Measurements from ENCODE around the gene GBP4. TPM values are rescaled to one million over a fixed set of nuclear protein-coding genes. Genes with fewer than 3 reads are reported as not detected.

Gene GBP4
- total RNA-seq, 1 experiment from 2014 or later, result 2.3 TPM

GRCh38 chr1:89165811-89166210, 32.9 kb downstream of the GBP4 start:
- no peaks in the 10 kb centered on the region for H3K9me3 ChIP-seq (replicated peaks)
- no peaks in the 10 kb centered on the region for H3K36me3 ChIP-seq
- H3K4me3 ChIP-seq, result no peak overlapping the region
- H3K27me3 ChIP-seq (replicated peaks), result no peaks in the 10 kb centered on the region
- no peak for DNase-seq (ENCODE audit: low read depth in 1 of 2, low spot score in 2 of 2)
- H3K27ac ChIP-seq, result no peak overlapping the region
- no peaks in the 10 kb centered on the region for H3K4me1 ChIP-seq (replicated peaks)

GRCh38 chr1:89151047-89151446, 47.7 kb downstream of the GBP4 start:
- H3K4me3 ChIP-seq, result no peak overlapping the region
- H3K36me3 ChIP-seq, result no peaks in the 10 kb centered on the region
- DNase-seq (ENCODE audit: low read depth in 1 of 2, low spot score in 2 of 2), result no peak
- H3K27ac ChIP-seq, result no peak overlapping the region
- no peaks in the 10 kb centered on the region for H3K27me3 ChIP-seq (replicated peaks)
- no peaks in the 10 kb centered on the region for H3K4me1 ChIP-seq (replicated peaks)
- H3K9me3 ChIP-seq (replicated peaks), result no peaks in the 10 kb centered on the region

DNA sequence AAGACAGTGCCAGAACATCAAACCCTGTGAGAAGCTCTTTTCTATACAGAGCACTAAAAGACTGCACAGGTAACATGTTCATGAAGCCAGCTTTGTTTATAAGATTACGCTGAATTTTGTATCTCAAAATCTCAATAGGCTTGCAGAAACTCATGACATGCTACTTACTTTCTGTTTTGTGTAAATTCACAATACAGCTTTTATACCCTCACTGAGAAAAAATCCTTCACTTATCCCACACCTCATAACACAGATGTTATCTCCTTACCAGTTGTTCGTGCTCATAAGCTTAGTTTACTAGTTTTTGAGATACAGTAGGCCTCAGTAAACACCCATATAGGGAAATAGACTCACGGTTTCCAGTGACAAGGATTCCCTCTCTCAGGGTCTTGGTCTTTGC, 48.8 kb downstream of the GBP4 start:
- Histone ChIP-seq H3K36me3 (no peaks in the 10 kb centered on the region), H3K27me3 (replicated peaks) (no peaks in the 10 kb centered on the region), H3K27ac (no peak overlapping the region), H3K4me3 (no peak overlapping the region), H3K4me1 (replicated peaks) (no peaks in the 10 kb centered on the region), H3K9me3 (replicated peaks) (no peaks in the 10 kb centered on the region)
- no peak for DNase-seq (ENCODE audit: low read depth in 1 of 2, low spot score in 2 of 2)

- Histone ChIP-seq H3K4me1 (replicated peaks) (no peaks in the 10 kb centered on the region), H3K27me3 (replicated peaks) (no peaks in the 10 kb centered on the region), H3K27ac (no peak overlapping the region), H3K9me3 (replicated peaks) (no peaks in the 10 kb centered on the region), H3K36me3 (no peaks in the 10 kb centered on the region), H3K4me3 (no peak overlapping the region)
- DNase-seq (ENCODE audit: low read depth in 1 of 2, low spot score in 2 of 2), result no peak
These were observed 49.5 kb downstream of the GBP4 start for GRCh38 chr1:89149229-89149628.

DNA sequence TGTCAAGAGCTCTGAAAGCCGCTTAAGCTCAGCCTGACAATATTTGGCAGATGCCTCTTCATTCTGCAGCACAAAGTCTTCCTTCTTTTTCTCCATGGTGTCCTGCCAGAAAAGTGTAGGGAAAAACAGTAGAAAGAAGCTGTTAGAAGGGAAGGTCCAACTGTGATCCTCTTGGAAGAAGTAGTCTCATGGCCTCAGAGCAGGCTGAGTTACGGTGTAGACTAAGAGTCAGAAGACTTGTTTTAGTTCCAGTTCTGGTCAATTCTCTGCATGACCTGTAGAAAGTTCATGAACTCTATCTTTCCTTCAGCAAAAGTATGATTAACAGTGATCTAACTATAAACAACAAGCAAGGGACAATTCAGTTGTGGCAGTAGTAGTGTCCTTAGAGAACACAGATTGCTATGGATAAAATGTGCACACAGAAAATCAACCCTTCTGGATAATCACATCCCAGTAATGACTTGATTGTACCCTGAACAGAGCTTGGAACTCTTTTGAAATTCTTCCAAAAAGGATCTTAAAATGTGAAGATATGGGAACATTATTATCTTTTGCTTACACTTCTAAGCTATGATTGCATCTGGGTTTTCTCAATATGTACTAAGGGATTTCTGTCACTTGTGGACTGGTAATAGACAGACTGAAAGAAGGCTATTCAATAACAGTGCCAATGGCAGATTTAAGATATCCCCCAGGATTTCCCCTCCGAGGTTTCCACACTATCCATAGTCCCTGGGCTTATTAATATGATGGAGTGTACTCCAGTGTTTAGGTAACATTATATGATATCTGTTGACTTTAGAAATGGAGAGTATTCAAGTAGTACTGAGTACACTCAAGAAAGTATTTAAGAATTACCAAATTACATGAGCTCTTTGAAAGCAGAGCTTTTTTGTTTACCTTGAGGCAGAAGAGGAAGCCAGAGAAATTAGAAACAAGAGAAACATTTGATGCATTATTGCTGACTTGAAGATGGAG, 50.8 kb downstream of the GBP4 start:
- no peak for DNase-seq (ENCODE audit: low read depth in 1 of 2, low spot score in 2 of 2)
- Histone ChIP-seq H3K4me3 (no peak overlapping the region), H3K9me3 (replicated peaks) (no peaks in the 10 kb centered on the region)

GRCh38 chr1:89146721-89147120, 52.0 kb downstream of the GBP4 start:
- Histone ChIP-seq H3K4me1 (replicated peaks) (no peaks in the 10 kb centered on the region), H3K36me3 (no peaks in the 10 kb centered on the region), H3K9me3 (replicated peaks) (no peaks in the 10 kb centered on the region), H3K4me3 (no peak overlapping the region), H3K27me3 (replicated peaks) (no peaks in the 10 kb centered on the region), H3K27ac (no peak overlapping the region)
- no peak for DNase-seq (ENCODE audit: low read depth in 1 of 2, low spot score in 2 of 2)

More for the DNA sequence above, 50.8 kb downstream of the GBP4 start:
- H3K27me3 ChIP-seq (replicated peaks), result no peaks in the 10 kb centered on the region
- no peaks in the 10 kb centered on the region for H3K36me3 ChIP-seq
- no peak overlapping the region for H3K27ac ChIP-seq
- H3K4me1 ChIP-seq (replicated peaks), result no peaks in the 10 kb centered on the region

- Histone ChIP-seq H3K27me3 (replicated peaks) (no peaks in the 10 kb centered on the region), H3K27ac (no peak overlapping the region), H3K9me3 (replicated peaks) (no peaks in the 10 kb centered on the region), H3K36me3 (no peaks in the 10 kb centered on the region), H3K4me3 (no peak overlapping the region), H3K4me1 (replicated peaks) (no peaks in the 10 kb centered on the region)
- no peak for DNase-seq (ENCODE audit: low read depth in 1 of 2, low spot score in 2 of 2)
These were observed 55.3 kb downstream of the GBP4 start for GRCh38 chr1:89143484-89143883.

- H3K27me3 ChIP-seq (replicated peaks), result no peaks in the 10 kb centered on the region
- no peaks in the 10 kb centered on the region for H3K4me1 ChIP-seq (replicated peaks)
- H3K9me3 ChIP-seq (replicated peaks), result no peaks in the 10 kb centered on the region
- no peak overlapping the region for H3K4me3 ChIP-seq
- H3K36me3 ChIP-seq, result no peaks in the 10 kb centered on the region
- no peak for DNase-seq (ENCODE audit: low read depth in 1 of 2, low spot score in 2 of 2)
- no peak overlapping the region for H3K27ac ChIP-seq
These were observed 56.6 kb downstream of the GBP4 start for GRCh38 chr1:89142160-89142559.

DNA sequence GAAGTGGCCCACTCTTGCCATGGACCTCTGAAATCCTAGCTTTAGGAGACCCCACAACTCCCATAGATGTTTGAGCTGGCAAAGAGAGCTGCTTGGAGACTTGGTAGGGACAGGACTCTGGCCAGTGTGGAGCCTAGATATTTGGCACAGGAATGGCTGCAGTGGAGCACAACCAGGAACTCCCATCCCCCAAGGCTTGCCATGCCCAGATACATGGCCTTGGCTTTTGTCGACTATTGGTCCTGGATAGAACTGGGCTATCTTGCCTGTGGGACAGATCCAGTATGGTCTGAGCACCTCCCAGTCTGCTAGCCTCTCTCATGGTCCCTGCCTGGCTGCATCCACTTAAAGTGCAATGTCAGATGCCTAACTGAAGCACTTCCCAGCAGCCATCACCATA, 65.0 kb downstream of the GBP4 start:
- Histone ChIP-seq H3K36me3 (no peaks in the 10 kb centered on the region), H3K27me3 (replicated peaks) (no peaks in the 10 kb centered on the region), H3K4me3 (no peak overlapping the region), H3K9me3 (replicated peaks) (no peaks in the 10 kb centered on the region), H3K4me1 (replicated peaks) (peaks cover 5% of the 10 kb centered on the region; the same call in 1 of the 2 replicates), H3K27ac (no peak overlapping the region)
- DNase-seq (ENCODE audit: low read depth in 1 of 2, low spot score in 2 of 2), result no peak

Other genes with a start within 250 kb of the GBP4 start
- gene KYAT3, start 206.3 kb downstream of the GBP4 start, total RNA-seq (2014; rRNA removed; shearing (Covaris generic)), result 23.6 and 38.8 TPM in 2 replicates
- gene RBMXL1, start 206.3 kb downstream of the GBP4 start, total RNA-seq (2014; rRNA removed; shearing (Covaris generic)), result 12.5 and 17.3 TPM in 2 replicates
- 31.0 and 37.2 TPM in 2 replicates for gene GBP3, start 176.1 kb downstream of the GBP4 start, total RNA-seq (2014; rRNA removed; shearing (Covaris generic))
- 55.8 and 68.0 TPM in 2 replicates for gene GBP1, start 133.7 kb downstream of the GBP4 start, total RNA-seq (2014; rRNA removed; shearing (Covaris generic))
- gene GBP2, start 72.8 kb downstream of the GBP4 start, total RNA-seq (2014; rRNA removed; shearing (Covaris generic)), result 48.3 and 78.2 TPM in 2 replicates
- not detected in 2 replicates for gene GBP7, start 22.9 kb downstream of the GBP4 start, total RNA-seq (2014; rRNA removed; shearing (Covaris generic))
- gene GBP5, start 73.9 kb upstream of the GBP4 start, total RNA-seq (2014; rRNA removed; shearing (Covaris generic)), result 6.4 and 10.4 TPM in 2 replicates
- not detected in 2 replicates for gene GBP6, start 165.1 kb upstream of the GBP4 start, total RNA-seq (2014; rRNA removed; shearing (Covaris generic))